ENCODE measurements around the gene LST1.

GRCh38 chr6:31580807-31581433, 5.2 kb upstream of the LST1 start:
- TF ChIP-seq CTCF (IDR thresholded peaks at IDR 0.05; ENCODE audit: low read depth, low read length, missing input control) (peak; percentile 91), TAF1 (conservative IDR thresholded peaks at IDR 0.05) (no peak), RAD21 (IDR thresholded peaks at IDR 0.05) (peak; percentile 76 to 82), ATF3 (IDR thresholded peaks at IDR 0.05) (no peak)
